GM12872 (cell line): ENCODE data around the gene TH.

Experiments
- TF ChIP-seq, protein P1 (sequence below): IDR thresholded peaks from 3 replicates; pipeline ENCODE4 v1.5.1; 2011; ENCODE audit warnings: low read depth, mild to moderate bottlenecking, low read length, moderate library complexity; ENCODE audit not compliant: insufficient read depth

Gene TH

DNA sequence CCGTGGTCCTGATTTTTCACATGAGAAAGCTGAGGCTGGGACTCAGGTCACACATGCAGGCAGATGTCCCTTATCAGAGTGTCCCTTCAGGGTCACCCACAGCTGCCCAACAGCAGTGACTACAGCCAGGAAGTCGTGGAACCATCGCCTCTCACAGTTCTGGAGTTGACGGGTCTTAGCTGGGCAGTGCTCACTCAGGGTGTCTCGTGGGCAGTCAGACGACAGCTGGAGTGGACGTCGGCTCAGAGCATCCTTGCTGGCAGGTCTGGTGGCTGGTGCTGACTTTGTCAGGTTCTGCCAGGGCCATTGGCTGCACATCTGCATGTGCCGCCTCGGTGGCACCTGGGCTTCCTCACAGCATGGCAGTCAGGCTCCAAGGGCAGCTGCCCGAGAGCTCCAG, 35.6 kb upstream of the TH start:
- TF ChIP-seq, protein P1, sequence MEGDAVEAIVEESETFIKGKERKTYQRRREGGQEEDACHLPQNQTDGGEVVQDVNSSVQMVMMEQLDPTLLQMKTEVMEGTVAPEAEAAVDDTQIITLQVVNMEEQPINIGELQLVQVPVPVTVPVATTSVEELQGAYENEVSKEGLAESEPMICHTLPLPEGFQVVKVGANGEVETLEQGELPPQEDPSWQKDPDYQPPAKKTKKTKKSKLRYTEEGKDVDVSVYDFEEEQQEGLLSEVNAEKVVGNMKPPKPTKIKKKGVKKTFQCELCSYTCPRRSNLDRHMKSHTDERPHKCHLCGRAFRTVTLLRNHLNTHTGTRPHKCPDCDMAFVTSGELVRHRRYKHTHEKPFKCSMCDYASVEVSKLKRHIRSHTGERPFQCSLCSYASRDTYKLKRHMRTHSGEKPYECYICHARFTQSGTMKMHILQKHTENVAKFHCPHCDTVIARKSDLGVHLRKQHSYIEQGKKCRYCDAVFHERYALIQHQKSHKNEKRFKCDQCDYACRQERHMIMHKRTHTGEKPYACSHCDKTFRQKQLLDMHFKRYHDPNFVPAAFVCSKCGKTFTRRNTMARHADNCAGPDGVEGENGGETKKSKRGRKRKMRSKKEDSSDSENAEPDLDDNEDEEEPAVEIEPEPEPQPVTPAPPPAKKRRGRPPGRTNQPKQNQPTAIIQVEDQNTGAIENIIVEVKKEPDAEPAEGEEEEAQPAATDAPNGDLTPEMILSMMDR = no peak

DNA sequence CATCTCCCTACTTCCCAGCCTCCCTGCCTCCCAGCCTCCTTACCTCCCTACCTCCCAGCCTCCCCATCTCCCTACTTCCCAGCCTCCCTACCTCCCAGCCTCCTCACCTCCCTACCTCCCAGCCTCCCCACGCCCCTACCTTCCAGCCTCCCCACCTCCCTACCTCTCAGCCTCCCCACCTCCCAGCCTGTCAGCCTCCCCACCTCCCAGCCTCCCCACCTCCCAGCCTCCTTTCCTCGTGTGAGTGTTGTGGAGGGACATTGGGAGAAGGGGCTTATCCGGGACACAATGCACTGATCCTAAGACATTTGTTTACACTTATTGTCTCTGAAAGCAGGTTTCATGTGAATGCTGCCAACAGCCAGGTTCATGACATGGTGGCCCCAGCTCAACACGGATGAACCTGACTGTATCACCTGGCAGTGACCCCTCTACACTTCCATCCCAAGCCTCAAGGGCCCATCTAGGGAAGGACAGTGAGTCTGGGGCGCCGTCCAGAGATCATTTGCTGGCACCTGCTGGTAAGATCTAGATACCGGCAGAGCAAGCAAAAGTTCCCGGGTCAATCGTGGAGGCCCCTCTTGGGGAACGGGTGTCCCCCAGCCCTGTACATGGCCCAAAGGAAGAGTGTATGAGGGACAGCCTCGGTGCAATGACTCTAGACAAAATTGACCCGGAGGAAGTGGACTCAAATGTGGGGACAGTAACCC, 34.5 kb upstream of the TH start:
- TF ChIP-seq, protein P1 = no peak

DNA sequence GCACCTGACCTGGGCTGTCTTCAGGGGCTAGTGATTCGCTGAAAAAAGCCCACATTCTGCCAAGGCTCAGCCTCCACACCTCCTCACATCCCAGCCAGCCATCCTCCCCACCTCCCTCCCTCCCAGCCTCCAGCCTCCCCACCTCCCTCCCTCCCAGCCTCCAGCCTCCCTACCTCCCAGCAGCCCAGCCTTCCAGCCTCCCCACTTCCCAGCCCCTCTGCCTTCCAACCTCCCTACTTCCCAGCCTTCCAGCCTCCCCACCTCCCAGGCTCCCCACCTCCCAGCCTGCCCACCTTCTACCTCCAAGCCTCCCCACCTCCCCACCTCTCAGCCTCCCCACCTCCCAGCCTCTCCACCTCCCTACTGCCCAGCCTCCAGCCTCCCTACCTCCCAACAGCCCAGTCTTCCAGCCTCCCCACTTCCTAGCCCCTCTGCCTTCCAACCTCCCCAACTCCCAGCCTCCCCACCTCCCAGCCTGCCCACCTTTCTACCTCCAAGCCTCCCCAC, 33.7 kb upstream of the TH start:
- TF ChIP-seq, protein P1 = no peak

DNA sequence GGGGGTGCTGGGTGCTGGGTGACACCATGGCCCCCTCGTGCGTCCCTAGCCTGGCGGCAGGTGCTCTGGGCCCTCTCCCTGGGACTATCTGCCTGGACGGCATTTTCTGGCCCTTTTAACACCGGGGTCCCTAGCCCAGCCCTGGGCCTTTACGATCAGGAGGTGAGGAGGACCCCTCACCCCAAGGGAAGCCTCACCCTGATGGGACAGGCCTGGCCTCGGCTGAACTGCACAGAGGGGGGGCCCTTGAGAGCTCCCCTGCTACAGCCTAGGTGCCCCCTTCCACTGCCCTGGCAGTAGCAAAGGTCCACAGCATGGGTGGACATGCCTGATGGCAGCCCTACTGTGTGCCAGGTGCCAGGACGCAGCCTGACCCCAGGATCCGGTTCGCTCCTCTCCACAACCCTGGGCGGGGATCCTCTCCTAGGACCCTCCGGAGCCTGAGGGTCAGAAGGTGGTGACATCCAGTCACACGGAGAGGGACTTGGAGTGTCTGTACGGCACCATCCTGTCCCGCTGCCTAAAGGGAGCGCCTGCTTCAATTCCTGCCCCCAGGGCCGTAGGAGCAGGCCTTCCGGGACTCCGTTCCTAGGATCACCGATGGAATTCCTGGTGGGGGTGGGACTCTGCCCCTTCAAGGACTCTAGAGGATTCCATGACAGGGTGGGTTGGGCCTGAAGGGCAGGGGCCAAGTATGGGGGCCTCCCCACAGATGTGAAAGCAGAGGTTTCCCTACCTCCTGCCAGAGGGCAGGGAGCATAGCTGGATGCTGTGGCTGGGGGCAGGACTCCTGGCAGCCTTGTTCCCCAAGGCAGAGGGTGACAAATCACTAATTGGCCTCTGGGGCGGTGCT, 33.0 kb upstream of the TH start:
- TF ChIP-seq, protein P1 = no peak

- TF ChIP-seq, protein P1 = no peak
Measured at GRCh38 chr11:2203440-2204259, 32.0 kb upstream of the TH start.

- TF ChIP-seq, protein P1 = no peak
Measured at GRCh38 chr11:2202900-2203439, 31.4 kb upstream of the TH start.
